GM18909 (cell line): Measurements from ENCODE around the gene DNAH1.

Experiments
- ATAC-seq: cut with Tn5 transposase; IDR thresholded peaks from one replicate; pipeline ENCODE4 v1.9.1; 2021; ENCODE audit warnings: mild to moderate bottlenecking; ENCODE audit not compliant: unreplicated experiment, poor library complexity

DNAH1 gene

DNA sequence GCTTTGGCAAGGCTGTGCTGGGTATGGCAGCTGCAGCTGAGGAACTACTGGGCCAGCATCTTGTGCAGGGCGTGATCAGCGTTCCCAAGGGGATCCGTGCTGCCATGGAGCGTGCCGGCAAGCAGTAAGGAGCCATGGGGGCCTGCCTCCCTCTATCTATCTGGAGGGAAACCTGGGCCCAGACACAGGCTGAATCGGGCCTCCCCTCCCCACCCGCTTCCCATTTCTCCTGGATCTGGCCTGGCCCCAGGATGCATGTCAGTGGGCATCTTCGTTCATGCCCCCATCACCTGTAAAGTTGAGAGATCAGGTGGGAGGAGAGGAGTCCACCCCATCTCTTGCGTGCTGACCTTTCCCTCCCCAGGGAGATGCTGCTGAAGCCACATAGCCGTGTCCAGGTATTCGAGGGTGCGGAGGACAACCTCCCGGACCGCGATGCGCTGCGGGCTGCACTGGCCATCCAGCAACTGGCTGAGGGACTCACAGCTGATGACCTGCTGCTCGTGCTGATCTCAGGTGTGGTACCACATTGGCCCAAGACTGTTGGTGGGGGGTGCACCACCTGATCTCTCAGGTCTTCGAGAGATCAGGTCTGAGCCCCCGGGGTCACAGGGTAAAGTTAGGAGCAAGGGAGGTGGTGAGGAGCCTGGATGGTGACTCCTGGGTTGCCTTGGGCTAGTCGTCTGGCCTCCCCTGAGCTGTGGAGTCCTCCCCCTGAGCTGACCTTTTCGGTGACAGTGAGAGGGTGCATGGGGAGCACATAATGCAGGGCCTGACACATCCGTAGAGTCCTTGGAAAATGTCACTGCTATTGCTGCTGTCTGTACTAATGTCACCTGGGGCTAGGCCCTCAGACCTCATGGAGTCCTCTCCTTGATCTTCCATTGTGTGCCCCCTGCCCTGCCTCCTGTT lies 25.3 kb upstream of the DNAH1 start:
- no peak for ATAC-seq

DNA sequence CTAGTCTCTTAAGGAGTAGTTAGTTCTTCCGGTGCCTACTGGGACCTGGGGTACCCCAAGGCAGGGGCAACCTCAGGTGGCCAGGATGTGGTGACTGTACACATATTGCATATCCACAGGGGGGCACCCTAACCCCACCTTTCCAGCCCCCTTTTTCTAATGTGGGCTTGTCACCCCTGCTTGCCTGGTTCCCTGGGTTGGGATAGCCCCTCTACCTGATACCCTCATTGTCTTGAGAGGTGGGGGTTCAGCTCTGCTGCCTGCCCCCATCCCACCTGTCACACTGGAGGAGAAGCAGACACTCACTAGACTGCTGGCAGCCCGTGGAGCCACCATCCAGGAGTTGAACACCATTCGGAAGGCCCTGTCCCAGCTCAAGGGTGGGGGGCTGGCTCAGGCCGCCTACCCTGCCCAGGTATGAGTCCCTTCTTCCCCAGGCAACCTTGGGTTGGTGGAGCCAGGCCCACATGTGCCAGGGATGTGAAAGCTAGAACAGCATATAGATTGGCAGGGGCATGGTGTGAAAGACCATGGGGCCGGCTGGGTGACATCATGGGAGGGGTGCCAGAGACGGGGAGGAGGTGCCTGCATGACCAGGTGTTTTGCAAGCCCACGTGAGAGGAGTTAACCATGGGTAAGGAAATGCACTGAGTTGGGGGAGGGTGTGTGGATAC lies 24.5 kb upstream of the DNAH1 start:
- ATAC-seq: no peak

DNA sequence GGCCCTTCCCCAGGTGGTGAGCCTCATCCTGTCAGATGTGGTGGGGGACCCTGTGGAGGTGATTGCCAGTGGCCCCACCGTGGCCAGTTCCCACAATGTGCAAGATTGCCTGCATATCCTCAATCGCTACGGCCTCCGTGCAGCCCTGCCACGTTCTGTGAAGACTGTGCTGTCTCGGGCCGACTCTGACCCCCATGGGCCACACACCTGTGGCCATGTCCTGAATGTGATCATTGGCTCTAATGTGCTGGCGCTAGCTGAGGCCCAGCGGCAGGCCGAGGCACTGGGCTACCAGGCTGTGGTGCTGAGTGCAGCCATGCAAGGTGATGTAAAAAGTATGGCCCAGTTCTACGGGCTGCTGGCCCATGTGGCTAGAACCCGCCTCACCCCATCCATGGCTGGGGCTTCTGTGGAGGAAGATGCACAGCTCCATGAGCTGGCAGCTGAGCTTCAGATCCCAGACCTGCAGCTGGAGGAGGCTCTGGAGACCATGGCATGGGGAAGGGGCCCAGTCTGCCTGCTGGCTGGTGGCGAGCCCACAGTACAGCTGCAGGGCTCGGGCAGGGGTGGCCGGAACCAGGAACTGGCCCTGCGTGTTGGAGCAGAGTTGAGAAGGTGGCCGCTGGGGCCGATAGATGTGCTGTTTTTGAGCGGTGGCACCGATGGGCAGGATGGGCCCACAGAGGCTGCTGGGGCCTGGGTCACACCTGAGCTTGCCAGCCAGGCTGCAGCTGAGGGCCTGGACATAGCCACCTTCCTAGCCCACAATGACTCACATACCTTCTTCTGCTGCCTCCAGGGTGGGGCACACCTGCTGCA lies 23.7 kb upstream of the DNAH1 start:
- no peak for ATAC-seq

DNA sequence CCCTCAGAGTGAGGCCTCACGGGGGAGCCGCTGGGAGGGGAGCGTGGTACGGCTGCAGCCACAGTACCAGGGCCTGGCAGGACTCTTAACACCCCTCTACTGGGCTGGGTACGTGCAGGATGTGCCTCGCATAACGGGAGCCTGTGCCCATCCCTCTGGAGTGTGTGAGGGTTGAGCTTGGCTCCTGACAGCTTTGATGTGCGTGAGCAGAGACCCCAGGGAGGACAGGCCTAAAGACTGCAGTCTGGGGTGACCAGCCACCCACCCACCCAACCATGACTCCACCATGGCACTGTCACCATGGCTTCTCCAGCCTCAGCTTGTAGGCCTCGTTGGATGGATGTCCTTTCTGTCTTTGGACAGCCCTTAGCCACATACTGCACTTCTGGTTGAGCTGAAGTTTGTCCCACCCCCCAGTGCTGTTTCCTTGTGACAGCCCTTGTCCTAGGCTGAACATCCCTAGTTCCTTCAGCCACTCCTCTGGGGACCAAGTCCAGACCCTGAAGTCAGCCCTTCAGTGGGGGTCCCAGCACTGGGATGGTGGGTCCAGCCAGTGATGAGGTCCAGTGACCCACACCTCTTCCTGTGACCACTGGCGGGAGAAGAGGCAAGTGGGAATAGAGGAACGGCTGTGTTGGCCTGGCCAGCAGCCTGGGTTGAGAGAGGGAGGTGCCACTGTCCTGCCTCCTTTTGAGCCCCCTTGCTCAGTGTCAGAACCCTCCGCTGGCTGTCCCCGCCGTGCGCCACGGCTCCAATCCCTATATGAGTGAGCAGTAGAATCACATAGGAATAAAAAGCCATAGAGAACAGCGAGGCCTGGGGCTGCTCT lies 22.4 kb upstream of the DNAH1 start:
- no peak for ATAC-seq

DNA sequence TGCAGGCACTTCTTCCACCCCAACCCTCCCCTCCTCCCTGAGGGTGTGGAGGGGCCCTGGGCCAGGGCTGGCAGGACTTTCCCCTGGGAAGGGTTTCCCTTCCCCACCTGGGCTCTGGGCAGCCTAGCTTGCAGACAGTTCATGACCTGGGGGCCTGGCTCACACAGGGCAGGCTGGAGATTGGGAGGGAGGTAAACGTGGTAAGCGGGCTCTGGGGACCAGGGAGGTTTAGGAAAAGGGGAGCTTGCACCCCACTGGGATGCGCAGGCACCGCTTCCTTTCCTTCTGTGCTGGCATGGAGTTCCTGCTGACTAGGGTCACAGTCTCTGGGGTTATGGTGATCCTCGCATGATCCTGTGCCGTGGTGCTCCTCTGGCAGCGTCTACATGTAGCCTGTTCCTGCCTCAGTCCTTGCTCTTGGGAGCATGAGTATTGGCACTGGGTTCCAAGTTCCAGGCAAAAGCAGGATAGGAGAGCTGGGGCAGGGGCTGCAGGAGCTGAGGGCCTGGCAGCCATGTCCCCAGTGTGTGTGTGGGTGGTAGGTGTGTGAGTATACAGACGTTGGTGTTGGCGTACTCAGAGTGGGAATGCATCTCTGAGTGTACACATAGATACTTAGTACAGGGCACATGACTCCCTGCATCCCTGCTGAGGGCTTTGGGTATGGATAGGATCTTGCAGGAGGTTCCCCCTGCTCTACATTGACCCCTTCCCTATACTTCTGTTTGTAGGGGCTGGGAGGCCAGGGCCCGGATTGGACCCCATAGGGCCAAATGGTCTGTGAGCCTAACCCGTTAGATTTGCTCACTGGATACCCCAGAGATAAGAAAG lies 21.6 kb upstream of the DNAH1 start:
- no peak for ATAC-seq

DNA sequence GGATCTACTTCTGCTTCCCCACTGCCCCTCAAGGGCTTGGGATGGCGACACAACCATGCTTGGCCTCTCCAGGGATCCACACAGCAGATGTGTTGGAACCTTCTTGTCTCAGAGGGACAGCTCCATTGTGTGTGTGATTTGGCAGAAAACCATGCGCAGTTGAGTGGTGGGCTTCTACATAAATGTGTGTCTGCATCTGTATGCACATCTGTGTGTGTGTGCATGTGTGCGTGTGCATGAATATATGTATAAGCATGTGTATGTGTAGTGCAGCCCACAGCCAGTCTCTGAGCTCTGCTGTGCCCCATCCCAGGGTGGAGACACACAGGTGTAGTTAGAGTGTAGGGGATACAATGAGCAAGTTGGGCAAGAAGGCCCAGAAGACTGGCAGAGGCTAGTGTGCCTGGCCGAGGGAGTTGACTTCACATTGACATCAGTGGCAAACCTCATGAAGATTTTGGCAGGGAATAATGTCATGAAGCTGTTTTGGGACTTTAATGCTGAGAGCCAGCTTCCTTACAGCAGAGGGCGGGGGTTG lies 20.4 kb upstream of the DNAH1 start:
- ATAC-seq: no peak

DNA sequence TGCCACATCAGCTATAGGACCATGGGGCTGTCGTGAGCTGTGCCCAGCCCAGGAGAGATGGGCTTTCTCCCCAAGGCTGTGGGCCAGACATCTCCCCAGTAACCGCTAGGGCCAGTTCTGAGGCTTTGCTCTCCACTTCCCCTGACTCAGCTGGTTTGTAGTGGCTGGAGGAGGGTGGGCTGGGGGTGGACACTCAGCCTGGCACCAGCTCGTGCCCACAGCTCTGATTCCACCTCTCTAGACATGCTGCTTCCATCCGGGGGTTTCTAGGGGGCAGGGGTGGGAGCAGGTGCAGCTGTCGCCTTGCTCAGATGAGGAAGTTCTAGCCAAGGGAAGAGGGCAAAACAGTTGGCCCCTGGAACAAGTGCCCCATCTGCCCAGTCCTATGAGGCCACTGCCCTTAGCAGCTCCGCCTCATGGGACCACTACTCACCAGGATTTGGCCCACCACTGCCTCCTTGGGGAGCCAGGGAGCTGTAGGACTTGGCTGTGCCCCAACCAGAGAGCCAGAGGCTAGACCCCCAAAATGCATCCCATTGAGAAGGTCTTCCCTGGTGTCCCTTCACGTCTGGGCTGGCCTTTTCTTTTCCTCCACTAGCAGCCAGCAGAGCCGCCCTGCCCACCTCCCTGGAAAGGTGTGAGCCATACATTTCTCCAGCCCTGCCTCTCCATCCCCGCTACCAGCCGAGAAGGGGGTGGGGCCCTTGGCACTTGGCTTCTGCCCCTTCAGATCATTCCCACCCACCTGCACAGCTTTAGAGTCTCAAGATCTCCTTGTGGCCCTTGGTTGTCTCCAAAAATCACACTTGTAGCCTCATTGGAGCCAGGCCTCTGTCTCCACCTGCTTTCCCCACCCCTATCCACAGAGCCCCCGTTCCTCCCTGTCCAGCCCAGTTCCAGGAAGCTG lies 18.6 kb upstream of the DNAH1 start:
- ATAC-seq: no peak

DNA sequence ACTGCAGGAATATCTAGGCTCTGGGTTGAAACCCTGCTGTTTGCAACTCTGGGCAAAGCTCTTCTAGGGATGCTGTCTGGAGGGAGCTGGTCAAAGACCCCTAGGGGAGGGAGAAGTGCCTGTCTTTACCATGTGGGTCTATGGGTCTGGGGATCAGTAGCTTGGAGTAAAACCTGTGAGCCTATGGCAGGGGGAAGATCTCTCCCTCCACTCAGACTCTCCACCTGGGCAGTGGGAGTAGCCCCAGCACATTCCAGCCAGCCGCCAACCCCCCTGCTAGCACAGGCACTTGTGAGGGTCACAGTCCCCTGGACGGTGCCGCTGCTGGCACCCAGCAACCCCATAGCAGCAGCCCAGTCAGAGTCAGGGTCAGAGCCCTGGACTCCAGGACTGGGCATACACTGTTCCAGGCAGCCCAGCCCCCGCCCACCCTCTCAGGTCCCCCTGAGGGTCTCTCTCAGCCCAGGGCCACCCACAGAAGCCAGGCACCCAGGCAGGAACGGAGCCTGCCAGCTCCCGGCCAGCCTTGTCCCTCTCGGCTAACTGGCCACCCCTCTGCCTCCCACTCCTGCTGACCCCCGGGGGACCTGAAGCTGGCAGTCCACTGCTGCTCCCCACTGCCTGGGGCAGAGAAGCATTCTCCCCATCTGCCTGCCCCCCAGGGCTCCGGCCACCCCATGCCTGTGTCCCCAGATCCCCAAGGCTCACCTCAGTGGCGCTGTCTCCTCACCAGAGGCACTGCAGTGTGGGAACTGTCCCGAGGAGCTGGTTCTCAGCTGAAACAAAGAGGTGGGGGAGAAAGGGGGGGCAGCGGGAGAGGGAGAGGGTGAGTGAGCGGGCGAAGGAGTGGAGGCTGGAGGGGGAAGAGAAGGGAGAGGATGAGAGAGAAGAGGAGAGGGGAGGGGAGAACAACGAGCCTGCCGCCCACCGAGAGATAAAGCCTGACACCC lies 17.7 kb upstream of the DNAH1 start:
- no peak for ATAC-seq

DNA sequence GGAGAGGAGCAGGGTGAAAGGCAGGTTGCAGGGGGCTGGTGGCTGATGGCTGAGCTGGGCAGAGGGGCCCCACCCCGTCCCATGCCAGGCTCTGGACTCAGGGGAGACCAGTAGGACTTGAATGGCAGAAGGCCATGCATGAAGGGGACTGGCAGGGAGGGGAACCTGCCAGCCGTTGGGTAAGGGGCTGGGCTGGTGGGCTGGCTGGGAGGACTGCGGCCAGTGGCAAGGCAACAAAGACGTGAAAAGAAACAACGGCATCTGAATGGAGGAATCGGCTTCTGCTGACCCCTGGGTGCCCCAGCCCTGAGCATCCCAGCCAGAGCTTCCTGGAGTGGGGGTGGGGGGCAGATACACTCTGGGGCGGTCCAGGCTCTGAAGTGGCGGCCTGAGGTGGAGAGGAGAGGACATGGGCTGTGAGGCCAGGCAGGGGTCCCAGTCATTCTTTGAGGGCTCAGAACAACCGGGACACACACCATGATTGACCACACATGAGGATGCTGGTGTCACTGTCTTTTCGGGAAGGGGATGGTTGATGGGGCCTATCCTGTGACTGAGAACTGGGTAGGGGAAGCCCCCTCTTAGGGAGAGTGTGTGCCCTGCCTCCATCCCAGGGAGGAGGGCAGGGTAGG lies 16.8 kb upstream of the DNAH1 start:
- no peak for ATAC-seq

DNA sequence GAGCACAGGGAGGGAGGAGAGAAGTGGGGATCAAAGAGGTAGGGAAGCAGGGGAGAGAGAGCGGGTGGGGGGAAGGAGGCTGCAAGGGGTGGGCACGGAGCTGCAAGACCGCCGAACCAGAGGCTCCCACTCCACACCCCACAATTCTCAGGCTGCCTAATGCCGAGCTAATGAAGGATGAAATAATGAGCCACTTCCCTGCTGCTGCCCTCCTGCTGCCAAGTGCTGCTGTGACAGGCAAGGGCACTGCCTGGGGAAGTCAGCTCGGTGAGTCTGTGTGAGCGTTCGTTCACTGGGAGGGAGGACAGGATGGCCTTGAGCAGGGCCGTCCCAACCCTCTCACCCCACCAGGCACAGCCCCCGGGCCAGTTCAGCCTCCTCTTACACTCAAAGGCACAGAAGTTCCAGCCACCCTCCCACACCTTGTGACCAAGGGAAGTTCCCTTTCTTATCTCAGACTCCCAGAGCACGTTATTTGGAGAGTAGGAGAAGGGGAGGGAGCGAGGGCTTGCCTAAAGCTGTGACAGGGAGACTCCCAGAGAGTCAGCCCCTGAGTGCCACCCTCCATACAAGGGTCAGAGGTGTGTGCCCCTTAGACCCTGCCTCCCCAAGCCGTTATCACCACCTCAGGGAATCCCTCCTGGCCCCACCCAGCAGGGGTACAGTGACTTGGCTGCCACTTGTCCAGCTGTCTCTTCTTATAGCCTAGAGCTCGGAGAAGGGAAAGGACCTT lies 16.1 kb upstream of the DNAH1 start:
- no peak for ATAC-seq

DNA sequence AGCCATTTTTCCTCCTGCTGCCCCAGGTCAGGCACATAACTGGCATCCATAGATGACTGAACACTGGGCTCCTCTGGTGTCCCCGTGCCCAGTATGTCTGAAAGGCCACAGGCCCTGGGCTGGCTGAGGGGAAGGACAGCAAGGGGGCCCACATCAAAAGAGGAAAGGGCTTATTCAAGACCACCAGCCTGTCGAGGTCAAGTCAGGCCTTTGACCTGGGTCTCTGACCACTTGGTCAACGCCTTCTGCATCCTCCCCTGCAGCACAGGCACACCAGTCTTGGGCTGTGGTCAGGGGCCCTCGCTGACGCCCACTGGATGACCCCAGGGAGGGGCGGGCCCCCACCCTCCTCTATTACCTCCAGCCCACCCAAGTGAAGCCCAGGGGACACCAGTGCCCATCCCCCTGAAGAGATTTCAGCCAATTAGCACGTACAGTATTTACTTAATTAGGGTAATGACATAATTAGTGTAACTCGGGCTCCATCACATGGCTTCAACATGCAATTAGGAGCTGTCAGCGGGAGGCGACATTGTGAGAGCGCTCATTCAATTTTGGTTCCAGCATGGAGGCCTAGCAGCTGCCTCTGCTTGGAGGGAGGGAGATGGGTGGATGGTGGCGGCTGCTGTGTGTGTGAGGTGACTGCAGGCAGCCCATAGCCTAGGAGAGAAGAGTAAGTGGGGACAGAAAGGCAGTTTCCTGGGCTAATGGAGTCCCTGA lies 13.5 kb upstream of the DNAH1 start:
- ATAC-seq: no peak

DNA sequence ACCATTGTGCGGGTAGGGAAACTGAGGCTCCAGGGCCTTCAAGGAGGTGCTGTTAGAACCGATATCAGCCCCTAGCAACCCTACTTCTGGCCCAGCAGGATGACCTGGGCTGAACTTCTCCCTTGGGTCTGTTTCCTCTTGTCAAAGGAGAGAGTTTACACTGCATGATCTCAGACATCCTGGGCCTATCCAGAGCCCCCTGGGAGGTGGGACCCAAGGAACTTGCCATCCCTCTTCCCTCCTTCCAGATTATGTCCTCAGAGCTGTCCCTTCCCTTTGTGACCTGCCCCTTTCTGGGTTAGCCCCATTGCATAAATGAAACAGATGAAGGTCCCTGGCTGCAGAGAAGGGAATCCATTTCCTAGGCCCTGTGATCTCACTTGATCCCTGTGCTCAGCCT lies 12.3 kb upstream of the DNAH1 start:
- ATAC-seq: no peak

DNA sequence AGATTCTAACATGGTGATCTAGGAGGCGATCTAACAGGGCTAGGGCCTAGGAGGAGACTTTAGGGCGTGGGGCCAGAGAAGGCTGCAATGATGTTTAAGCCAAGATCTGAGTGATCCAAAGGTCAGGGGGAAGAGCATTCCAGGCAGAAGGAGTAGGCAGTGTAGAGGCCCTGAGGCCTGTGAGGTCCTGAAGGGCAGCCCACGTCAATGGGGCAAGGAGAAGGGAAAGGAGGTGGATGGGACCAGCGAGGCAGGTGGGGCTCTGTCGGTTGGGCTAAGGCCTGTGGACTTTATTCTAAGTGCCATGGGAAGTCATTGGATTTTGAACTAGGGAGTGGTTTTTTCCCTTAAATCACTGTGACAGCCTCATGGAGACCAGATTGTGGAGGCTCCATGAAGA lies 10.2 kb upstream of the DNAH1 start:
- ATAC-seq: no peak

DNA sequence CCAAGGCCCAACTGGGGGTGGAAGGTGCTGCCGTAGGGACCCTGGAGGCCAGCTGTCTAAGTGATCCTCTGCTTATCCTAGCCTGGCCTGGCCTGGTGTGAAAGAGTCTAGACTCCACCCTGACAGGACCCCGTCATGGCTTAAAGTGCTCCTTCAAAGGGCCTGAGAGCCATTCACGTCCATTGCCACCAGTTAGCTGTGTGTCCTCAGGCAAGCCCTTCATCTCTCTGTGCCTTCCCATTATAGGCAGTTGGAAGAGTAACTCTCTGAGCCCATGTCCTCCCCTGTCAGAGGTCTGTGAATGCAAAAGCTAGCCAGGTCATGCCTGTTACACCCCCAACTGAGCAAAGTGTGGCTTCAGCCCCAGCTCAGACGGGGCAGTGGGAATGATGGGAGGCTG lies 9.1 kb upstream of the DNAH1 start:
- ATAC-seq: no peak

DNA sequence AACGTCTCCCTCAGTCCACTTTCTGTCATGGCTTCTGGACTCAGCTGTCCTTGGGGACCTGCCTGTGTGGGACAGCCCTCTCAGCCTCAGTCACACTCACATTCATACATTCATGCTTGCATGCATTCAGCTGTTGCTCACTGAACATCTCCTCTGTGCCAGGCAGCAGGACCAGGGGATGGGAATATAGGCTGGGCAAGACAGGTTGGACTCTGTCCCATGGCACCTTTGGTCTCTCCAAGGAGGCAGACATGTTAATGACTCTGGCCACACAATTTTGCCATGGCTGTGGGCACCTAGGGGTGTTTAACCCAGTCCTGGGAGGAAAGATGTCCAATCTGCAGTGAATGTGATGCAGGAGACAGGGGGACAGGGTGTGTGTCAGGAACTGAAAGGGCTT lies 7.8 kb upstream of the DNAH1 start:
- no peak for ATAC-seq
